HG03571 (cell line): ENCODE data around the gene DNTT.

Experiments
- ATAC-seq: cut with Tn5 transposase; IDR thresholded peaks from one replicate; pipeline ENCODE4 v1.9.1; 2021; ENCODE audit not compliant: unreplicated experiment

The DNTT gene

DNA sequence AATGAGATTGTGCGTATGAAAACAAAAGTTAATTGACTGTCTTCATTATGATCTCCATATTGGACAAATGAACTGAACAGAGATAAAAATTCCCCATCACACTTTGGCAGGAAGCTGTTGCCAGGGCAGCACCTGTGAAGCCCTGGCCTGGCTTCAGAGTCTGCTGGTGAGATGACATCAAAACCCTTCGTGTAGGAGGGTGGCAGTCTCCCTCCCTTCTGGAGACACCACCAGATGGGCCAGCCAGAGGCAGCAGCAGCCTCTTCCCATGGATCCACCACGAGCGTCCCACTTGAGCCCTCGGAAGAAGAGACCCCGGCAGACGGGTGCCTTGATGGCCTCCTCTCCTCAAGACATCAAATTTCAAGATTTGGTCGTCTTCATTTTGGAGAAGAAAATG, at the start of gene DNTT:
TSS of gene DNTT (plus strand) at position 205 of the 400 bp plus-strand sequence. CDS start at position 269, 64 bp downstream.
- no peak for ATAC-seq

- ATAC-seq = no peak
Measured at GRCh38 chr10:96254976-96255375, 49.3 kb upstream of the DNTT start.

DNA sequence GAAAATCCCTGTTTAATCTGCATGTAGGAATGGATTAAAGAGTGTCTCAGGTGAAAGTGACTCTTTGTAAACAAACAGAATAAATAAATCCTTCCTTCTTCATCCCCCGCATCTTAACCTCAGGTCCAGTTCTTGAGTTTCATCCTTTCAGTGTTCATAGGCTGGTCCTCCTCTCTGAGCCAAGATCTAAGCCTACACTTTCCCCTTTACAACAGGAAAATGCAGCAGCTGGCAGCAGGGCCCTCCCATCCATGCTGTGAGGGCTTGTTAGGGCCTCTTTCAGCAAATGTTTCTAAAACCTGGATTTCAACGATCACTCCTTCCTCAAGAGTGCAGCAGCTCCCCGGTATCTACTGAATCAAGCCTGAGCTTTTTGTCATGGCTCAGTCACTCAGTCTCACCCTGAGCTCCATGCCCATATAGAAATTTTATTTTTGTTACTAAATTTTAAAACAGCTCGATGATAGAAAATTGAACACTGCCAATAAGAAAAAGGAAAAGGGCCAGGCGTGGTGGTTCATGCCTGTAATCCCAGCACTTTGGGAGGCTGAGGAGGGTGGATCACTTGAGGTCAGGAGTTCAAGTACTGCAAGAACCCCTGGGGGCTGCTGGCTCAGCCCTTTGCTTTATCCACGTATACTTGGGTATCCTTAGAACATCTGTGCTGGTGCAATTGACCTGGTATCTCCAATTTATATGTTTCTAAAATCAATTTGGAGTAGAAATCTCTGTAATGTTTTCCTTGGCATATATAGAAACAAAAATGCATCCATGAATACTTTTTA, 48.5 kb upstream of the DNTT start:
- ATAC-seq = no peak

DNA sequence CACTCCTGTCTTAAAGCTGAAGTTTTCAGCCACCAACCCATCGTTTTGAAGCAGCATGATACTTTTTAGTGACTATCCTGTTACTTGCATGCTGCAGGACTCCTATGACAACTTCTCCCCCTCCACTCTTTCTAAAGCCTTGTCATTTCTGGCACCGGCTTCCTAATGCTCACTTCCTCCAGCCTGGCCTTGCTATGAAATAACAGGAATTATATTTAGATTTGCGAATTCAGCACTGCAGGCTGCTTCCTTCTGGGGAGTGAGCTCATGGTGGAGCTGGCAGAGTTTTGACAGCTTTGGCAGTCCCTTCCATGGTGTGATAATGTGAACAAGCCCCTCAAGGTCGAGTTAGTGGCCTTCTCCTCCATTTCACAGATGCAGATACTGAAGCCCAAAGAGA, 46.3 kb upstream of the DNTT start:
- no peak for ATAC-seq

GRCh38 chr10:96259150-96259549, 45.1 kb upstream of the DNTT start:
- no peak for ATAC-seq

DNA sequence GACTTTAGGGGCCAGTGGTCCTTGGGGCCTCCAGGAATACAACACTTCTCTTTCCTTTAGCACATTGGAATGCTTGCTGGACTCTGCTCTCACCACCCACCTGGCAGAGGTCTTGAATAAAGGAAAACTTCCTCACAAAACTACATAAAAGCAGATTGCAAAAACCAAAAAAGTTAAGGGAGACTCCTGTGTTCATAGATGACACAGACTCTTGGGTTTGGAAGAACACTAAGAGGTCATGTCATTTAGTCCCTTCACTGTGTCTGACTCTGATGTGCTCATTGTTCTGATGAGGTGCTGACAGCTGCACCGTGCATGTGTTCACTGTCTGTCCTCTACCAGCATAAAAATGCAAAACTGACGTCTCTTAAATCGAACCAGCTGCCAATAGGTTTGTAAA, 44.2 kb upstream of the DNTT start:
- no peak for ATAC-seq

DNA sequence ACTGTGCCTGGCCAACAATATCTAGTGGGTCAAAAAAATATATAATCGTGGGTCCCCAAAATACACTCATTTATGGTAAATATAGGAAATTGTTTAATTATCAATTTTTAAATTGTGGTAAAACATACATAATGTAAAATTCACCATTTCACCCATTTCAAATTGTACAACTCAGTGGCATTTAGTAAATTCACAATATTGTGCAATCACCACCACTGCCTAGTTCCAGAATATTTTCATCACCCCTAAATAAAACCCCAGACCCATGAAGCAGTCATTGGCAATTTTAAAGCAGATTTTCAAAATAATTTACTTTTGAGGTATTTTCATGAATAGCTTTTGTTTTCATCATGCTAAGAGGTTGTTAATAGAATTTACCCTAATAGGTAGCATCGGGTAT, 43.1 kb upstream of the DNTT start:
- no peak for ATAC-seq

DNA sequence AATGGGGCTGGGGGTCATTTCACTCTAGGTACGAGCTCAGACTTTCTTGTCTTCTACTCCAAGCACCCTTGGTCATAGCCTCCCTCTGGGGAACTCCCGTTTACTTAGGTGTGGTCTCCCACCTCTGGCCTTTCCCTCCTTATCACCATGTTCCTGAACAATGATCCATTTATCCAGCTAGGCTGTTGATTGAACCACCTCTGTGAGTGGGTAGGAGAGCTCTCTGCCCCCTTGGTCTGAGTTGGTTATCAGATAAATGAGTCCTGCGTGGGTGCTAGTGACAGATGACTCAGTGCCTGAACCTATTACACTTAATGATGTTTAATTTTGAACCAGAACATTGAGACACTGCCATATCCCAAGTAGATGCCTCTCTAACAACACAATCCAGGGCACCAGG, 42.3 kb upstream of the DNTT start:
- no peak for ATAC-seq

- no peak for ATAC-seq
Measured at GRCh38 chr10:96263176-96263575, 41.1 kb upstream of the DNTT start.

GRCh38 chr10:96263669-96264068, 40.6 kb upstream of the DNTT start:
- no peak for ATAC-seq

- ATAC-seq = no peak
Measured at GRCh38 chr10:96264938-96265337, 39.3 kb upstream of the DNTT start.

DNA sequence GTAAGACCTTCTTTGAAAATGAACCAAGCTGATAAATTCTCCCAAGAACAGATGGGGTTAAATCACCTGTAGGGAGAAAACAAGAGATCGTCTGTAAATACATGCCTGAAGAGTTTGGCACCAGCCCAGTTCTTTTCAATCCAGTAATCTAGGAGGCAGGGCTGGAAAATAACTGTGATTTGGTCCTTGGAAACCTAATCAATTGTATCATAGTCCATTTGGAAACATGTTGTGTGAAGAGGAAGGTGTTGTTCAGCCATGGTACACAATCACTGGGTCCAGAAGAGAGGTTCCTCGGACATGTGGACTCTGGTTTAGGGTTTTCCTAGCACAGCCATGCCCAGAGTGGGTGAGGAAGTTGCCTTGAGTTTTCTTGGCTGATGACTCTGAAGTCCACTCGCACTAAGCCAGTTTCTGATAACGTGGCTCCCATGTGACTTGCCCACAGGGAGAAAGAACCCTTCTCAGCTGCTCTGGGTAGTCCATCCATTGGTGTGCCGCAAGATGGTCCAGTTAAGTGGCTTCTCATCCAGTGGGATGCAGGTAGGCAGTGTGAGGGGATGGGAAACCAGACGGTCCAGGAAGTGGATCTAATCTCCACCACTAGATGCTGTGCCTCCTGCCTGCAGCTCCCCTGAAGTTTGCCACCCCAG, 38.0 kb upstream of the DNTT start:
- ATAC-seq = no peak

GRCh38 chr10:96267234-96267705, 37.0 kb upstream of the DNTT start:
- no peak for ATAC-seq

- no peak for ATAC-seq
Measured at GRCh38 chr10:96268341-96268909, 35.8 kb upstream of the DNTT start.

DNA sequence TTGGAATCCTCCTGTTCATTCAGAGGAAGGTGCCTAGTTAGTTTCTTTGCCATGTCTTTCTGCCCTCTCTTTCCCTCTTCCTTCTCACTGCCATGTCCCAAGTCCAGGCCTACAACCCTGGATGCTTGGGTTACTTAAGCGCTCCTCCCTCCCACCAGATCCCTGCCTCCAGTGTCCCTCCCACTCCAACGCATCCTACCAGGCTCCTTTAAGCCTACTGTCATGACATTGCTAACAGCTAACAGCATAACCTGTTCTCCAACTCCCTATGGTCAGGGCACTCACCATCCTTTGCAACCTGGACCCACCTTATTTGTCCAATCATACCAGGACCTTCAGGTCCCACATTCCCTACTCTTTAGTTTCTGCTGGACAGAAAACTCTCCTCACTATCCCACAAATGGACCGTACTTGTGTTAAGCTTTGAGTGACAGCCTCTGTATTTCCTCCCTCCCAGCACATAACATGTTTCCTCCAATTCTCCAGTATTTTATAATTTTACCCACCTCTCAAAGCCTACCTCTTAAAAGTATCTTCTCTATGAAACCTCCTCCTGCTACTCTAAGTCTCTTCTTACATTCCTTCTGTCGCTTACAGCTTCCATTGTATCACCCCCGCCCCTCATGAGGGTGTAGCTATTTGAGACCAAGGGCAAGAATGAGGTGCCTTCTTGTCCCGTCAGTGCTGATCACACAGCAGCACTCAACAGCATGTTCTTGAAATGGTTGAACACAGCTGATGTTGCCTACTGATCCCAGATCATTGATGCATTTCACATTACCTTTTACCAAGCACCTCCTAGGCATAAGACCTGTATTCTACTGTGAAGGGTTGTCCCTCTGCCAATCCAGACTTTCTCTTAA, 34.6 kb upstream of the DNTT start:
- no peak for ATAC-seq

- ATAC-seq = no peak
Measured at GRCh38 chr10:96270571-96270970, 33.7 kb upstream of the DNTT start.

- peak; percentile 68 for ATAC-seq
Measured at GRCh38 chr10:96271016-96271815, 33.0 kb upstream of the DNTT start, which contains the start of gene BLNK. Gene BLNK (minus strand): TSS chr10:96271569. CDS start chr10:96271398, 171 bp downstream.

DNA sequence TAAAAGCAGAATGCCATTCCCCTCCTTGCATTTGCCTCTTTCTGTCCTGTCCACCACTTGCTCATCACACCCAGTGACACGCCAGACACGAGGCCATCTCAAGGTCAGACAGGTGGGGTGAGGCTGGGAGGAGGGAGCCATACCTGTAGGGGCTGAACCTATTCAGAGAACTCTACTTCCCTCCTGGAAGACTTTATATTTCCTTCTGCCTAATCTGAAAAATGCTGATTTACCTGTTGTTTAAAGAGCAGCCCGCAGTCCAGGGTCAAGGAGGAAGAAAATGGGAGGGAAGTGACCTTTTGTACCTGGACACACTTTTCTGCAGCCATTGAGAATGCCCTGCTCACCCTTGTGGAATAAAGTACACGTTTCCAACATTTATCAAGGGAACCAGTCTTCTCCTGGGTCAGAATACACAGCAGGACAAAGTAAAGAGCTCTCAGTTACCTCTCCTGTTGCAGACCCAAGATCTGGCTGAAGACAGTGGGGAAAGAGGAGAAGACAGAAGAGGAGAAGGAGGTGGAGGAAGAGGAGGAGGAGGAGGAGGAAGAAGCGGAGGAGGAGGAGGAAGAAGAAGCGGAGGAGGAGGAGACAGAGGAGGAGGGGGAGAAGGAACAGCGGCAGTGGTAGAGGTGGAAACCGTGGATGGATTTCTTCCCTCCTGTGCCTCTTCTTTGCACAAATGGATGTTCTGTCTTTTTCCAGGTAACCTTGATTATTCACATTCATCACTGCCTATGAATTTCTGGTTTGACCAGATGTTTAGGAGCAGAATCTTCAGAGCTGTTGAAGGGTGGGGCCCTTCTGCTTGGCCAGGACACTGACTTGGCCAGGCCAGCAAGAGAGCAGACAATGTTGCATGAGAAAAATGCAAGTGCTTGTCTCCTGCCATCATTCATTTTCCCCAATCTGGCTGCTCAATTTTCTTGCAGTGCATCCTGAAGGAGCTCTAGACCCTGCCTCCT, 31.6 kb upstream of the DNTT start:
- ATAC-seq = no peak
